CD8-positive, alpha-beta memory T cell (primary cell): ENCODE data around the gene SPAST. TPM values are rescaled to one million over a fixed set of nuclear protein-coding genes. Genes with fewer than 3 reads are reported as not detected.
"Not testable (repeated sequence)": the region's sequence is repeated elsewhere in the genome, so short reads cannot be mapped to it uniquely, and the experiment has no call there.

Experiments
- CTCF ChIA-PET: fragments of 350-600 bp; sonication (Branson Sonifier 250); formaldehyde crosslinking; loops from one replicate; lab custom pipeline; 2021; ENCODE audit warnings: antibody characterized with exemption; lab: Charles Lee
- POLR2A ChIA-PET: fragments of 350-600 bp; sonication (Branson Sonifier 250); formaldehyde crosslinking; loops from one replicate; lab custom pipeline; 2021; ENCODE audit warnings: antibody characterized with exemption; lab: Charles Lee
- DNase-seq, 5 donors: peaks; one replicate each; pipeline versions ENCODE4 v3.0.0 to v3.0.0-alpha.2; 2020 to 2022; ENCODE audit warnings: mixed read lengths in 1 of 5
- H3K27ac ChIP-seq: one replicate; pipeline ENCODE4 v1.7.0; 2013; ENCODE audit warnings: low read depth, mild to moderate bottlenecking, low read length, moderate library complexity
- H3K27me3 ChIP-seq: 2 replicates; pipeline ENCODE4 v1.7.0; 2013; ENCODE audit warnings: low read length, mild to moderate bottlenecking; ENCODE audit not compliant: insufficient read depth, poor library complexity, severe bottlenecking
- H3K36me3 ChIP-seq: 2 replicates; pipeline ENCODE4 v1.7.0; 2013; ENCODE audit warnings: mild to moderate bottlenecking, low read length, moderate library complexity; ENCODE audit not compliant: insufficient read depth
- H3K4me1 ChIP-seq: 2 replicates; pipeline ENCODE4 v1.7.0; 2013; ENCODE audit warnings: mild to moderate bottlenecking, low read length, moderate library complexity; ENCODE audit not compliant: insufficient read depth
- H3K4me3 ChIP-seq: 2 replicates; pipeline ENCODE4 v1.7.0; 2013; ENCODE audit warnings: mild to moderate bottlenecking, low read length
- H3K9me3 ChIP-seq: 2 replicates; pipeline ENCODE4 v1.7.0; 2013; ENCODE audit warnings: mild to moderate bottlenecking, low read length
- H3K27ac Mint-ChIP-seq, 8 donors: one replicate each; pipeline ENCODE4 v1.8.0; 2020 to 2021; ENCODE audit warnings: mixed read lengths in 8 of 8, mild to moderate bottlenecking in 6 of 8, inconsistent platforms in 3 of 8, moderate library complexity in 3 of 8
- H3K27me3 Mint-ChIP-seq, 2 donors: one replicate each; pipeline ENCODE4 v1.8.0; 2020 to 2021; ENCODE audit warnings: mixed read lengths in 2 of 2, mild to moderate bottlenecking in 1 of 2, moderate library complexity in 1 of 2
- H3K36me3 Mint-ChIP-seq, 3 donors: one replicate each; pipeline ENCODE4 v1.8.0; 2020 to 2021; ENCODE audit warnings: mixed read lengths in 3 of 3, inconsistent platforms in 1 of 3, mild to moderate bottlenecking in 1 of 3
- H3K4me1 Mint-ChIP-seq, 3 donors: one replicate each; pipeline ENCODE4 v1.8.0; 2020 to 2021; ENCODE audit warnings: mixed read lengths in 3 of 3, inconsistent platforms in 1 of 3, mild to moderate bottlenecking in 1 of 3
- H3K4me3 Mint-ChIP-seq, 7 donors: one replicate each; pipeline ENCODE4 v1.8.0; 2020 to 2021; ENCODE audit warnings: mixed read lengths in 7 of 7, mild to moderate bottlenecking in 6 of 7, moderate library complexity in 4 of 7, inconsistent platforms in 2 of 7
- H3K9me3 Mint-ChIP-seq, 5 donors: one replicate each; pipeline ENCODE4 v1.8.0; 2020 to 2022; ENCODE audit warnings: mixed read lengths in 5 of 5, mild to moderate bottlenecking in 3 of 5, moderate library complexity in 2 of 5, inconsistent platforms in 1 of 5
- polyA plus RNA-seq: library from polyadenylated mRNA; unstranded; fragments of 300-500 nt; fragmentation: Illumina TruSeq; gene quantifications from one replicate; pipeline ENCODE4 v1.2.3, GENCODE V29; 2021
- total RNA-seq, 2 experiments: library from RNA; stranded (reverse); gene quantifications; one replicate each; pipeline ENCODE4 v1.2.3, GENCODE V29; 2021

Gene SPAST
- total and polyA plus RNA-seq, 3 experiments from 2014 or later, result 10.6 to 20.4 (median 19.7) TPM

DNA sequence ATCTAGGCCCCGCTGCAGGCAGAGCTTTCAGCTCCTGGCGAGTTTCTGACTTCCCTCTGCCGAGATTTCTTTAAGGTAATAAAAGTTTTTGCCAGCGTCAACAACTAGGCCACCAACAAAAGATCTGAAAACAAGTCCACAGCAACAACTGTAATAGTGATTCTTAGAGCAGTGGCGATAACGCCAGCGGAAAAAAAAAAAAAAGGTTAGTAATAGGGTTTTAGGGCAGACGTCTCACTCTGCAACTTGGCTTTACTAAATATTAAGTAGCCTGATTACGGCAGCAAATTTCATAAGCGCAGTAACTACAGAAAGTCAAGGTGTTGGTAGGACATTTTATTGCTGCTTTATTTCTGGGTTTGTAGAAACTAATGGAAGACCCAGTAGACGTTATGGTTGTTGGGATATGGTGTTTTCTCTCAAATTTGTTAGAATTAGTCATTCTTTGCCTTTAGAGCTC, 102.8 kb downstream of the SPAST start:
- CTCF ChIA-PET, result interaction anchor here (1.7 kb wide), 1 partner anchor 102 kb away, joined by 6 read pairs; the partner anchor contains the start of gene SPAST

GRCh38 chr2:32168513-32168912, 105.2 kb downstream of the SPAST start:
- H3K27ac Mint-ChIP-seq, result peak overlapping the region in 3 of 8 donors; percentile 24 to 83 (median 75)
- peak overlapping the region; percentile 40 for H3K27ac ChIP-seq
- ChIA-PET CTCF (no interaction called here), POLR2A (no interaction called here)
- H3K4me3 ChIP-seq, result no peak overlapping the region
- no peaks in the 10 kb centered on the region for H3K9me3 ChIP-seq
- H3K4me1 ChIP-seq, result peaks cover 6% of the 10 kb centered on the region
- peak overlapping the region in 1 of 7 donors; percentile 31 for H3K4me3 Mint-ChIP-seq
- H3K9me3 Mint-ChIP-seq, result no peaks in the 10 kb centered on the region
- H3K27me3 ChIP-seq, result no peaks in the 10 kb centered on the region
- H3K27me3 Mint-ChIP-seq, result peaks cover 0 to 1% of the 10 kb centered on the region in 2 donors
- H3K36me3 ChIP-seq, result peaks cover 9% of the 10 kb centered on the region
- H3K36me3 Mint-ChIP-seq, result peaks cover 0 to 40% (median 17%) of the 10 kb centered on the region in 3 donors
- peaks cover 39 to 64% (median 60%) of the 10 kb centered on the region in 3 donors for H3K4me1 Mint-ChIP-seq
- DNase-seq, result no peak

More for the DNA sequence above, 102.8 kb downstream of the SPAST start:
- Histone ChIP-seq H3K4me3 (peak overlapping the region; percentile 86), H3K36me3 (no peaks in the 10 kb centered on the region), H3K27me3 (no peaks in the 10 kb centered on the region), H3K9me3 (no peaks in the 10 kb centered on the region), H3K4me1 (peaks cover 6% of the 10 kb centered on the region), H3K27ac (peak overlapping the region; percentile 73)
- Mint-ChIP-seq H3K9me3 (no peaks in the 10 kb centered on the region), H3K27ac (peak overlapping the region; percentile 83 to 99 (median 98)), H3K4me1 (peaks cover 30 to 48% (median 45%) of the 10 kb centered on the region in 3 donors), H3K36me3 (peaks cover 0 to 21% (median 9%) of the 10 kb centered on the region in 3 donors), H3K4me3 (peak overlapping the region; percentile 95 to 100 (median 99)), H3K27me3 (peaks cover 0 to 1% of the 10 kb centered on the region in 2 donors)
- POLR2A ChIA-PET, result interaction anchor here (0.9 to 1.1 kb wide), 3 partner anchors 102 to 126 kb away, joined by 3 to 5 read pairs (median 4); no protein-coding TSS in a partner anchor
- no peak for DNase-seq

GRCh38 chr2:32172870-32173269, 109.5 kb downstream of the SPAST start:
- H3K4me1 Mint-ChIP-seq, result peaks cover 21 to 36% (median 34%) of the 10 kb centered on the region in 3 donors
- H3K4me3 Mint-ChIP-seq, result peak overlapping the region in 1 of 7 donors; percentile 31
- H3K9me3 Mint-ChIP-seq, result no peaks in the 10 kb centered on the region
- H3K27me3 ChIP-seq, result no peaks in the 10 kb centered on the region
- no peak overlapping the region for H3K27ac ChIP-seq
- no peaks in the 10 kb centered on the region for H3K4me1 ChIP-seq
- H3K27me3 Mint-ChIP-seq, result no peaks in the 10 kb centered on the region
- H3K4me3 ChIP-seq, result no peak overlapping the region
- peak overlapping the region in 4 of 8 donors; percentile 2 to 72 (median 43) for H3K27ac Mint-ChIP-seq
- CTCF ChIA-PET, result no interaction called here
- H3K36me3 Mint-ChIP-seq, result peaks cover 4 to 50% (median 26%) of the 10 kb centered on the region in 3 donors
- POLR2A ChIA-PET, result no interaction called here
- H3K36me3 ChIP-seq, result peaks cover 15% of the 10 kb centered on the region
- H3K9me3 ChIP-seq, result no peaks in the 10 kb centered on the region
- no peak for DNase-seq

DNA sequence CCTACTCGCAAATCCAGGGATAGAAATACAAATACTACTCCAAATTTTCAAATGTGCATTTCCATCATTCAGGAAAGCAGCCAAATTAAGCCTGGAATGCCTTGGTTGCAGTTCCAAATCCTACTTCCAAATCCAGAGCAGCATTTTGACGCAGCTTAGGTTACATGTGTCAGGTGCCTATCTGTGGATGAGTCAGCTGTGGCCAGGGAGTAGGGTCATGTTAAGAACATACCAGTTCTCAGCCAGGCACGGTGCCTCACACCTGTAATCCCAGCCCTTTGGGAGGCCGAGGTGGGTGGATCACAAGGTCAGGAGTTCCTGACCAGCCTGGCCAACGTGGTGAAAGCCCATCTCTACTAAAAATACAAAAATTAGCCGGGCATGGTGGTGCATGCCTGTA, 119.3 kb downstream of the SPAST start:
- Histone ChIP-seq H3K4me1 (no peaks in the 10 kb centered on the region), H3K9me3 (no peaks in the 10 kb centered on the region), H3K4me3 (no peak overlapping the region), H3K27me3 (no peaks in the 10 kb centered on the region), H3K36me3 (peaks cover 14% of the 10 kb centered on the region), H3K27ac (no peak overlapping the region)
- Mint-ChIP-seq H3K27me3 (no peaks in the 10 kb centered on the region), H3K27ac (peak overlapping the region in 1 of 8 donors; percentile 17), H3K9me3 (no peaks in the 10 kb centered on the region), H3K36me3 (peaks cover 7 to 50% (median 16%) of the 10 kb centered on the region in 3 donors), H3K4me3 (no peak overlapping the region), H3K4me1 (peaks cover 4 to 12% (median 6%) of the 10 kb centered on the region in 3 donors)
- ChIA-PET POLR2A (no interaction called here), CTCF (no interaction called here)
- DNase-seq, result no peak

GRCh38 chr2:32189011-32189410, 125.7 kb downstream of the SPAST start:
- Histone ChIP-seq H3K4me1 (no peaks in the 10 kb centered on the region), H3K27ac (no peak overlapping the region), H3K4me3 (no peak overlapping the region), H3K9me3 (no peaks in the 10 kb centered on the region), H3K27me3 (no peaks in the 10 kb centered on the region), H3K36me3 (no peaks in the 10 kb centered on the region)
- H3K27ac Mint-ChIP-seq, result peak overlapping the region in 1 of 8 donors; percentile 74
- H3K9me3 Mint-ChIP-seq, result no peaks in the 10 kb centered on the region
- ChIA-PET POLR2A (no interaction called here), CTCF (no interaction called here)
- H3K4me3 Mint-ChIP-seq, result no peak overlapping the region
- H3K4me1 Mint-ChIP-seq, result peaks cover 21 to 39% (median 32%) of the 10 kb centered on the region in 3 donors
- DNase-seq, result no peak
- H3K27me3 Mint-ChIP-seq, result no peaks in the 10 kb centered on the region
- peaks cover 10 to 53% (median 14%) of the 10 kb centered on the region in 3 donors for H3K36me3 Mint-ChIP-seq

GRCh38 chr2:32192418-32192817, 129.1 kb downstream of the SPAST start:
- peaks cover 4% of the 10 kb centered on the region for H3K36me3 ChIP-seq
- no peak overlapping the region for H3K27ac ChIP-seq
- Mint-ChIP-seq H3K4me3 (no peak overlapping the region), H3K27me3 (no peaks in the 10 kb centered on the region), H3K9me3 (no peaks in the 10 kb centered on the region), H3K4me1 (peaks cover 18 to 35% (median 28%) of the 10 kb centered on the region in 3 donors), H3K36me3 (peaks cover 4 to 49% (median 10%) of the 10 kb centered on the region in 3 donors), H3K27ac (peak overlapping the region in 4 of 8 donors; percentile 17 to 73 (median 23))
- no peak overlapping the region for H3K4me3 ChIP-seq
- no peaks in the 10 kb centered on the region for H3K4me1 ChIP-seq
- ChIA-PET POLR2A (no interaction called here), CTCF (no interaction called here)
- H3K27me3 ChIP-seq, result no peaks in the 10 kb centered on the region
- no peak for DNase-seq
- no peaks in the 10 kb centered on the region for H3K9me3 ChIP-seq

GRCh38 chr2:32200814-32201213, 137.5 kb downstream of the SPAST start:
- H3K36me3 Mint-ChIP-seq, result peaks cover 16 to 69% (median 24%) of the 10 kb centered on the region in 3 donors
- H3K4me3 ChIP-seq, result no peak overlapping the region
- POLR2A ChIA-PET, result no interaction called here
- H3K27me3 Mint-ChIP-seq, result no peaks in the 10 kb centered on the region
- no peak overlapping the region for H3K27ac Mint-ChIP-seq
- H3K9me3 ChIP-seq, result no peaks in the 10 kb centered on the region
- H3K27me3 ChIP-seq, result no peaks in the 10 kb centered on the region
- no peak overlapping the region for H3K27ac ChIP-seq
- peaks cover 0 to 5% (median 0%) of the 10 kb centered on the region in 3 donors for H3K4me1 Mint-ChIP-seq
- DNase-seq, result no peak
- H3K4me3 Mint-ChIP-seq, result no peak overlapping the region
- H3K9me3 Mint-ChIP-seq, result no peaks in the 10 kb centered on the region
- CTCF ChIA-PET, result no interaction called here
- H3K36me3 ChIP-seq, result peaks cover 20% of the 10 kb centered on the region
- H3K4me1 ChIP-seq, result no peaks in the 10 kb centered on the region

DNA sequence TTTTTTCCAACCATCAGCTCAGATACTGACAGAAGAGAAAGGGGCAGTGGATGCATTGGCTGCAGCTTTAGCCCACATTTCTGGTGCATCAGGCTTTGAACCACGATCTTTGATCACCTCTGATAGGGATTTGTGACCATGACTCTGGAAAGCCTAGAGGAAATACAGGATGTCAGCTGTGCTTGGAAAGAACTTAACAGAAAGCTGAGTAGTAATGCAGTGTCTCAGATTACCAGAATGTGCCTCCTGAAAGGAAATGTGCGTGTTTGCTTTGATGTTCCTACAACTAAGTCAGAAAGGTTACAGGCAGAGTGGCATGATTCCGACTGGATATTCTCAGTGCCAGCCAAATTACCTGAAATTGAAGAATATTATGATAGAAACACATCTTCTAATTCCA, 140.1 kb downstream of the SPAST start:
- Mint-ChIP-seq H3K36me3 (peaks cover 16 to 57% (median 18%) of the 10 kb centered on the region in 3 donors), H3K27ac (peak overlapping the region in 1 of 8 donors; percentile 81)
- H3K4me1 ChIP-seq, H3K4me1 Mint-ChIP-seq, H3K27me3 ChIP-seq, DNase-seq, CTCF ChIA-PET, H3K4me3 Mint-ChIP-seq, H3K4me3 ChIP-seq, H3K27me3 Mint-ChIP-seq, H3K9me3 ChIP-seq, H3K27ac ChIP-seq, H3K9me3 Mint-ChIP-seq, POLR2A ChIA-PET: not testable (repeated sequence)
- peaks cover 10% of the 10 kb centered on the region for H3K36me3 ChIP-seq
